Measurements from ENCODE around the gene MTA3. TPM values are rescaled to one million over a fixed set of nuclear protein-coding genes. Genes with fewer than 3 reads are reported as not detected.

MTA3 gene
- polyA plus RNA-seq, 1 experiment, result 51.0 TPM

- ChIA-PET CTCF (no interaction called here), POLR2A (no interaction called here)
- Histone ChIP-seq H3K9me3 (ENCODE audit: control insufficient read depth, insufficient read depth, low read length) (no peaks in the 10 kb centered on the region), H3K4me3 (ENCODE audit: low read depth, low read length) (no peak overlapping the region), H3K27ac (ENCODE audit: low read depth, low read length) (no peak overlapping the region), H3K27me3 (ENCODE audit: control insufficient read depth, insufficient read depth, low read length) (no peaks in the 10 kb centered on the region)
- no peak for DNase-seq (ENCODE audit: low read depth, low spot score)
- no peak for TF ChIP-seq CTCF (IDR thresholded peaks at IDR 0.05; ENCODE audit: low read depth, low read length)
Observed at GRCh38 chr2:42769583-42770287, 201.3 kb downstream of the MTA3 start.

GRCh38 chr2:42770288-42771131, 202.1 kb downstream of the MTA3 start:
- Histone ChIP-seq H3K4me3 (ENCODE audit: low read depth, low read length) (no peak overlapping the region), H3K9me3 (ENCODE audit: control insufficient read depth, insufficient read depth, low read length) (no peaks in the 10 kb centered on the region), H3K27ac (ENCODE audit: low read depth, low read length) (no peak overlapping the region), H3K27me3 (ENCODE audit: control insufficient read depth, insufficient read depth, low read length) (no peaks in the 10 kb centered on the region)
- peak; percentile 45 for TF ChIP-seq CTCF (IDR thresholded peaks at IDR 0.05; ENCODE audit: low read depth, low read length)
- DNase-seq (ENCODE audit: low read depth, low spot score), result no peak
- ChIA-PET CTCF (no interaction called here), POLR2A (no interaction called here)

- H3K9me3 ChIP-seq (ENCODE audit: control insufficient read depth, insufficient read depth, low read length), result no peaks in the 10 kb centered on the region
- ChIA-PET CTCF (no interaction called here), POLR2A (interaction anchor here (0.6 kb wide), 1 partner anchor 26 kb away, joined by 8 read pairs; no protein-coding TSS in a partner anchor)
- no peak for DNase-seq (ENCODE audit: low read depth, low spot score)
- H3K27ac ChIP-seq (ENCODE audit: low read depth, low read length), result no peak overlapping the region
- H3K4me3 ChIP-seq (ENCODE audit: low read depth, low read length), result no peak overlapping the region
- H3K27me3 ChIP-seq (ENCODE audit: control insufficient read depth, insufficient read depth, low read length), result no peaks in the 10 kb centered on the region
- TF ChIP-seq CTCF (IDR thresholded peaks at IDR 0.05; ENCODE audit: low read depth, low read length), result no peak
Observed at GRCh38 chr2:42771546-42772153, 203.2 kb downstream of the MTA3 start.

GRCh38 chr2:42775186-42775585, 206.8 kb downstream of the MTA3 start:
- no peaks in the 10 kb centered on the region for H3K27me3 ChIP-seq (ENCODE audit: control insufficient read depth, insufficient read depth, low read length)
- peaks cover 5% of the 10 kb centered on the region for H3K9me3 ChIP-seq (ENCODE audit: control insufficient read depth, insufficient read depth, low read length)
- no peak for TF ChIP-seq CTCF (IDR thresholded peaks at IDR 0.05; ENCODE audit: low read depth, low read length)
- POLR2A ChIA-PET, result no interaction called here
- CTCF ChIA-PET, result interaction anchor here (1.0 kb wide), 1 partner anchor 38 kb away, joined by 3 read pairs; no protein-coding TSS in a partner anchor
- no peak for DNase-seq (ENCODE audit: low read depth, low spot score)
- no peak overlapping the region for H3K27ac ChIP-seq (ENCODE audit: low read depth, low read length)
- no peak overlapping the region for H3K4me3 ChIP-seq (ENCODE audit: low read depth, low read length)
